H1 (cell line): ENCODE results near the gene SCAI. TPM values are rescaled to one million over a fixed set of nuclear protein-coding genes. Genes with fewer than 3 reads are reported as not detected.

Experiments
- CTCF ChIA-PET: fragments of 300-600 bp; sonication (Branson Sonifier 250); formaldehyde crosslinking; loops from one replicate; lab custom pipeline; 2021; ENCODE audit not compliant: partially characterized antibody; lab: Charles Lee
- POLR2A ChIA-PET: fragments of 300-600 bp; sonication (Branson Sonifier 250); formaldehyde crosslinking; loops from one replicate; lab custom pipeline; 2021; ENCODE audit warnings: inconsistent platforms; ENCODE audit not compliant: partially characterized antibody; lab: Charles Lee
- DNase-seq, 2 experiments: peaks; one replicate each; pipeline versions ENCODE4 v3.0.0 to v3.0.0-alpha.2; 2010 to 2022; ENCODE audit warnings: low spot score in 2 of 2, low read depth in 1 of 2, mixed read lengths in 1 of 2
- FAIRE-seq: peaks from 2 replicates; lab custom pipeline; 2011; peaks lifted over from hg19 to GRCh38; lab: Jason Lieb, UNC
- H2AFZ ChIP-seq: 2 replicates; pipeline ENCODE4 v1.8.1; 2012; ENCODE audit warnings: low read length, inconsistent platforms
- H2AK5ac ChIP-seq: 2 replicates; pipeline ENCODE4 v1.6.1; 2013; ENCODE audit warnings: low read depth, low read length
- H2BK120ac ChIP-seq: replicated peaks from 2 replicates; pipeline ENCODE3; 2013; ENCODE audit warnings: low read depth, low read length, inconsistent platforms
- H2BK12ac ChIP-seq: 2 replicates; pipeline ENCODE4 v1.6.1; 2013; ENCODE audit warnings: low read depth, low read length
- H2BK15ac ChIP-seq: 2 replicates; pipeline ENCODE4 v1.6.1; 2013; ENCODE audit warnings: low read length
- H2BK20ac ChIP-seq: 2 replicates; pipeline ENCODE4 v1.6.1; 2013; ENCODE audit warnings: low read length
- H2BK5ac ChIP-seq: 2 replicates; pipeline ENCODE4 v1.6.1; 2013; ENCODE audit warnings: low read depth, low read length
- H3K14ac ChIP-seq: 2 replicates; pipeline ENCODE4 v1.6.1; 2013; ENCODE audit warnings: inconsistent platforms; ENCODE audit not compliant: insufficient read length
- H3K18ac ChIP-seq: 2 replicates; pipeline ENCODE4 v1.6.1; 2013; ENCODE audit warnings: low read length; ENCODE audit errors: extremely low read depth
- H3K23ac ChIP-seq: 2 replicates; pipeline ENCODE4 v1.6.1; 2013; ENCODE audit warnings: inconsistent platforms; ENCODE audit not compliant: insufficient read length
- H3K23me2 ChIP-seq: 2 replicates; pipeline ENCODE4 v1.6.1; 2013; ENCODE audit warnings: low read depth, low read length
- H3K27ac ChIP-seq: 2 replicates; pipeline ENCODE4 v1.6.1; 2011; ENCODE audit warnings: low read depth, low read length, inconsistent platforms
- H3K27me3 ChIP-seq, 4 experiments: replicated peaks in 1 of 4; 1 replicate in 1 of 4; 2 replicates in 3 of 4; pipeline versions ENCODE4 v1.6.1 to v1.8.1; 2011 to 2013; ENCODE audit warnings: low read length in 3 of 4, mild to moderate bottlenecking in 3 of 4, inconsistent platforms in 2 of 4, mixed read lengths in 2 of 4, moderate library complexity in 1 of 4; ENCODE audit not compliant: control insufficient read depth in 3 of 4, insufficient read depth in 3 of 4; ENCODE audit errors: extremely low read depth in 1 of 4
- H3K36me3 ChIP-seq, 4 experiments: 2 replicates each; pipeline versions ENCODE4 v1.6.1 to v1.8.1; 2011 to 2013; ENCODE audit warnings: mild to moderate bottlenecking in 4 of 4, low read length in 3 of 4, moderate library complexity in 2 of 4, control low read depth in 1 of 4, inconsistent platforms in 1 of 4; ENCODE audit not compliant: insufficient read depth in 4 of 4, control insufficient read depth in 2 of 4
- H3K4ac ChIP-seq: replicated peaks from 2 replicates; pipeline ENCODE3; 2013; ENCODE audit warnings: low read length, low read depth, mixed read lengths, inconsistent platforms; ENCODE audit not compliant: insufficient read length
- H3K4me1 ChIP-seq, 4 experiments: replicated peaks in 1 of 4; 1 replicate in 1 of 4; 2 replicates in 3 of 4; pipeline versions ENCODE4 v1.6.1 to v1.8.1; 2011 to 2013; ENCODE audit warnings: low read length in 3 of 4, inconsistent platforms in 2 of 4, mixed read lengths in 1 of 4; ENCODE audit not compliant: insufficient read depth in 4 of 4, control insufficient read depth in 3 of 4
- H3K4me2 ChIP-seq, 2 experiments: 2 replicates each; pipeline versions ENCODE4 v1.6.1 to v1.8.1; 2011 to 2013; ENCODE audit warnings: low read depth in 2 of 2, low read length in 2 of 2, control low read depth in 1 of 2, inconsistent platforms in 1 of 2, mild to moderate bottlenecking in 1 of 2; ENCODE audit not compliant: insufficient read depth in 1 of 2
- H3K4me3 ChIP-seq, 4 experiments: fragments of 200-600, 300-600 bp in 1 of 4; sonication (generic), shearing (Covaris generic), sonication (Bioruptor Twin) in 1 of 4; 2 replicates each; pipeline versions ENCODE4 v1.5.1 to v1.8.1; 2011 to 2016; ENCODE audit warnings: low read length in 4 of 4, low read depth in 3 of 4, control low read depth in 2 of 4, inconsistent platforms in 2 of 4, mild to moderate bottlenecking in 2 of 4, mixed read lengths in 1 of 4, moderate library complexity in 1 of 4; ENCODE audit not compliant: insufficient read depth in 2 of 4; ENCODE audit errors: extremely low read depth in 1 of 4
- H3K56ac ChIP-seq: replicated peaks from 2 replicates; pipeline ENCODE3; 2013; ENCODE audit warnings: low read depth, mild to moderate bottlenecking, mixed read lengths, low read length, inconsistent platforms; ENCODE audit not compliant: insufficient read length
- H3K79me1 ChIP-seq: 2 replicates; pipeline ENCODE4 v1.6.1; 2013; ENCODE audit warnings: low read depth, low read length, control low read depth
- H3K79me2 ChIP-seq, 2 experiments: 2 replicates each; pipeline versions ENCODE4 v1.6.1 to v1.8.1; 2012 to 2013; ENCODE audit warnings: low read length in 2 of 2, mild to moderate bottlenecking in 2 of 2, inconsistent platforms in 1 of 2; ENCODE audit not compliant: insufficient read depth in 2 of 2, control insufficient read depth in 1 of 2
- H3K9ac ChIP-seq, 4 experiments: replicated peaks in 1 of 4; 1 replicate in 1 of 4; 2 replicates in 3 of 4; pipeline versions ENCODE4 v1.6.1 to v1.8.1; 2011 to 2013; ENCODE audit warnings: low read depth in 3 of 4, low read length in 3 of 4, control low read depth in 2 of 4, mild to moderate bottlenecking in 2 of 4, moderate library complexity in 2 of 4, inconsistent platforms in 1 of 4; ENCODE audit errors: extremely low read depth in 1 of 4
- H3K9me3 ChIP-seq, 2 experiments: 2 replicates each; pipeline versions ENCODE4 v1.6.1 to v1.8.1; 2012 to 2013; ENCODE audit warnings: mild to moderate bottlenecking in 2 of 2, moderate library complexity in 2 of 2, control low read depth in 1 of 2, inconsistent platforms in 1 of 2, low read depth in 1 of 2, low read length in 1 of 2, mixed read lengths in 1 of 2; ENCODE audit not compliant: insufficient read depth in 2 of 2
- H4K20me1 ChIP-seq, 2 experiments: replicated peaks in 1 of 2; 2 replicates each; pipeline versions ENCODE3 to v1.8.1; 2011 to 2013; ENCODE audit warnings: inconsistent platforms in 2 of 2, low read length in 2 of 2, mild to moderate bottlenecking in 1 of 2; ENCODE audit not compliant: insufficient read depth in 2 of 2, control insufficient read depth in 1 of 2
- H4K5ac ChIP-seq: 2 replicates; pipeline ENCODE4 v1.6.1; 2013; ENCODE audit warnings: low read length, low read depth, mixed read lengths, inconsistent platforms; ENCODE audit not compliant: insufficient read length
- H4K8ac ChIP-seq: 2 replicates; pipeline ENCODE4 v1.8.0; 2013; ENCODE audit warnings: mild to moderate bottlenecking, moderate library complexity, low read length, inconsistent platforms; ENCODE audit not compliant: insufficient read depth; ENCODE audit errors: extremely low read depth
- H4K91ac ChIP-seq: replicated peaks from 2 replicates; pipeline ENCODE3; 2013; ENCODE audit warnings: low read length, mixed read lengths, inconsistent platforms; ENCODE audit not compliant: insufficient read length
- POLR2AphosphoS5 ChIP-seq: IDR thresholded peaks from 2 replicates; pipeline ENCODE4 v1.6.1; 2011; ENCODE audit warnings: low read depth, low read length
- SAP30 ChIP-seq: fragments of 300-600 bp; sonication (generic); IDR thresholded peaks from 2 replicates; pipeline ENCODE4 v1.7.1; 2012; ENCODE audit warnings: low read length, moderate library complexity, mild to moderate bottlenecking, inconsistent platforms; ENCODE audit not compliant: insufficient read depth, insufficient replicate concordance
- SP4 ChIP-seq: IDR thresholded peaks from 2 replicates; pipeline ENCODE4 v1.6.1; 2012; ENCODE audit warnings: low read length, inconsistent platforms
- WGBS, 2 experiments: shearing (Covaris generic) in 1 of 2; methylation state at CpG; one replicate each; pipeline versions ENCODE4 v1.1.6 to v1.1.7; 2013 to 2015; ENCODE audit warnings: low lambda C conversion rate in 2 of 2, mixed read lengths in 2 of 2, inconsistent platforms in 1 of 2, low coverage in 1 of 2, missing lambda C conversion rate in 1 of 2; ENCODE audit not compliant: insufficient replicate concordance in 2 of 2, insufficient coverage in 1 of 2, insufficient read length in 1 of 2; ENCODE audit errors: extremely low coverage in 1 of 2, missing lambda C conversion rate in 1 of 2; 5-methylcytosine and 5-hydroxymethylcytosine counted together
- polyA plus RNA-seq, 7 experiments: library from polyadenylated mRNA; depleted of rRNA in 3 of 7; stranded (reverse) in 5 of 7; unstranded in 2 of 7; fragments of >200 nt in 5 of 7; fragments of 200-250 nt in 2 of 7; gene quantifications; 1 replicate in 5 of 7; 2 replicates in 1 of 7; 4 replicates in 1 of 7; pipeline versions ENCODE4 v1.2.1 to v1.2.3, GENCODE V29; 2011 to 2013; ENCODE audit warnings: missing spikeins in 2 of 7, mixed read lengths in 2 of 7
- total RNA-seq: library from RNA; stranded (reverse); fragmentation: NEBNext Ultra II Directional; extraction: Animal tissue kit (Norgen Biotek cat#: 25700); gene quantifications from 2 replicates; pipeline ENCODE4 v1.2.1, GENCODE V29; 2021
- TF ChIP-seq, protein P1 (sequence below), 3 experiments: IDR thresholded peaks; 1 replicate in 2 of 3; 2 replicates in 1 of 3; pipeline versions ENCODE4 v1.5.1 to v1.6.1; 2011; ENCODE audit warnings: low read length in 3 of 3, mild to moderate bottlenecking in 3 of 3, inconsistent platforms in 2 of 3, low read depth in 1 of 3, moderate library complexity in 1 of 3; ENCODE audit not compliant: insufficient read depth in 1 of 3; ENCODE audit errors: control extremely low read depth in 1 of 3

The SCAI gene
- total and polyA plus RNA-seq, 2 of the 8 experiments (the other 6 are each of a cell fraction or from before 2014, with no cell fraction given): 6.4 to 19.8 TPM

DNA sequence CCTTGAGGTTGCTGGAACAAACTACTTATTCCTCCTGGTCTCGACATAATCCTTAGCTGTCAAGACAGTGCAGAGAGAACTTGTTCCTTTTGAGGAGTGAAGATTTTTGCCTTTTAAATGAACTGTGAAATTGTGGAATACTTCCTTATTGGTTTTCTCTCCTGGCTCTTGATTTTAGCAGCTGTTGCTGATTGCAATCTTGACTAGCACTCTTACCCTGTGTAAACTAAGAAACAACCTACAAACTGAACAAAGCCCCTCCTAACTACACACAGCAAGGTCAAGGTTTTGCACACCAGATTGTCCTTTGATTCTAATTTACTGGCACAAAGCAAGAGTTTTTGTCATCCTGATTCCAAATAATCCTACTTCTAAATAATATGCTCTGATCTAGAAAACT is 118.4 kb downstream of the SCAI start:
- Histone ChIP-seq H3K4me2 (no peak overlapping the region), H3K9me3 (no peaks in the 10 kb centered on the region), H2BK20ac (no peak overlapping the region), H2BK120ac (no peak overlapping the region), H3K4me3 (no peak overlapping the region), H3K14ac (no peak overlapping the region), H3K56ac (no peak overlapping the region), H3K27me3 (no peaks in the 10 kb centered on the region), H4K8ac (no peak overlapping the region), H3K4ac (no peak overlapping the region), H4K5ac (no peak overlapping the region), H3K79me2 (no peaks in the 10 kb centered on the region), H2BK15ac (no peak overlapping the region), H3K4me1 (no peaks in the 10 kb centered on the region), H3K18ac (no peak overlapping the region), H3K27ac (no peak overlapping the region), H3K36me3 (peaks cover 0 to 36% (median 13%) of the 10 kb centered on the region in 4 experiments; a peak in 5 of 8 replicates), H4K91ac (no peak overlapping the region), H3K23me2 (no peaks in the 10 kb centered on the region), H3K9ac (no peak overlapping the region), H3K23ac (no peak overlapping the region), H2AK5ac (no peak overlapping the region), H4K20me1 (no peaks in the 10 kb centered on the region), H2AFZ (no peak overlapping the region), H3K79me1 (no peaks in the 10 kb centered on the region), H2BK5ac (no peak overlapping the region), H2BK12ac (no peak overlapping the region)
- DNase-seq: no peak
- TF ChIP-seq POLR2AphosphoS5 (no peak), SP4 (no peak), SAP30 (no peak)
- TF ChIP-seq, protein P1, sequence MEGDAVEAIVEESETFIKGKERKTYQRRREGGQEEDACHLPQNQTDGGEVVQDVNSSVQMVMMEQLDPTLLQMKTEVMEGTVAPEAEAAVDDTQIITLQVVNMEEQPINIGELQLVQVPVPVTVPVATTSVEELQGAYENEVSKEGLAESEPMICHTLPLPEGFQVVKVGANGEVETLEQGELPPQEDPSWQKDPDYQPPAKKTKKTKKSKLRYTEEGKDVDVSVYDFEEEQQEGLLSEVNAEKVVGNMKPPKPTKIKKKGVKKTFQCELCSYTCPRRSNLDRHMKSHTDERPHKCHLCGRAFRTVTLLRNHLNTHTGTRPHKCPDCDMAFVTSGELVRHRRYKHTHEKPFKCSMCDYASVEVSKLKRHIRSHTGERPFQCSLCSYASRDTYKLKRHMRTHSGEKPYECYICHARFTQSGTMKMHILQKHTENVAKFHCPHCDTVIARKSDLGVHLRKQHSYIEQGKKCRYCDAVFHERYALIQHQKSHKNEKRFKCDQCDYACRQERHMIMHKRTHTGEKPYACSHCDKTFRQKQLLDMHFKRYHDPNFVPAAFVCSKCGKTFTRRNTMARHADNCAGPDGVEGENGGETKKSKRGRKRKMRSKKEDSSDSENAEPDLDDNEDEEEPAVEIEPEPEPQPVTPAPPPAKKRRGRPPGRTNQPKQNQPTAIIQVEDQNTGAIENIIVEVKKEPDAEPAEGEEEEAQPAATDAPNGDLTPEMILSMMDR (IDR thresholded peaks at IDR 0.05; ENCODE audit: control extremely low read depth in 1 of 3, insufficient read depth in 1 of 3, low read depth in 1 of 3, low read length in 3 of 3): no peak
- no peak for FAIRE-seq
- ChIA-PET CTCF (no interaction called here), POLR2A (no interaction called here)
- WGBS, 2 experiments: 95% methylated on average over 1 of the region's 1 CpG; no CpG with 5 or more reads in 1 of the 2 experiments
